ENCODE data around the gene SMC4. TPM values are rescaled to one million over a fixed set of nuclear protein-coding genes. Genes with fewer than 3 reads are reported as not detected.

SMC4 gene
- total RNA-seq, 1 experiment from 2014 or later = 198 TPM

- H3K4me1 ChIP-seq (replicated peaks) = no peaks in the 10 kb centered on the region
- H3K9me3 ChIP-seq (replicated peaks) = no peaks in the 10 kb centered on the region
- H3K27me3 ChIP-seq (replicated peaks) = no peaks in the 10 kb centered on the region
- no peak overlapping the region for H3K27ac ChIP-seq
- H3K36me3 ChIP-seq = peaks cover 14% of the 10 kb centered on the region; the same call in 1 of the 2 replicates
- H3K4me3 ChIP-seq = no peak overlapping the region
- no peak for DNase-seq (ENCODE audit: low read depth in 1 of 2, low spot score in 2 of 2)
These were observed 20.9 kb upstream of the SMC4 start for GRCh38 chr3:160378331-160379109.

GRCh38 chr3:160379628-160380214 lies 19.7 kb upstream of the SMC4 start:
- Histone ChIP-seq H3K27ac (no peak overlapping the region), H3K4me3 (no peak overlapping the region), H3K9me3 (replicated peaks) (no peaks in the 10 kb centered on the region), H3K36me3 (peaks cover 6% of the 10 kb centered on the region; the same call in 1 of the 2 replicates), H3K4me1 (replicated peaks) (no peaks in the 10 kb centered on the region), H3K27me3 (replicated peaks) (no peaks in the 10 kb centered on the region)
- DNase-seq (ENCODE audit: low read depth in 1 of 2, low spot score in 2 of 2) = no peak

- H3K4me3 ChIP-seq = no peak overlapping the region
- H3K27ac ChIP-seq = no peak overlapping the region
- DNase-seq (ENCODE audit: low read depth in 1 of 2, low spot score in 2 of 2) = no peak
- no peaks in the 10 kb centered on the region for H3K27me3 ChIP-seq (replicated peaks)
- no peaks in the 10 kb centered on the region for H3K4me1 ChIP-seq (replicated peaks)
- no peaks in the 10 kb centered on the region for H3K9me3 ChIP-seq (replicated peaks)
- H3K36me3 ChIP-seq = peaks cover 4% of the 10 kb centered on the region; the same call in 1 of the 2 replicates
These were observed 18.0 kb upstream of the SMC4 start for GRCh38 chr3:160381470-160381869.

GRCh38 chr3:160384639-160385318 lies 14.7 kb upstream of the SMC4 start:
- Histone ChIP-seq H3K4me1 (replicated peaks) (no peaks in the 10 kb centered on the region), H3K36me3 (no peaks in the 10 kb centered on the region), H3K27ac (no peak overlapping the region), H3K27me3 (replicated peaks) (no peaks in the 10 kb centered on the region), H3K9me3 (replicated peaks) (no peaks in the 10 kb centered on the region), H3K4me3 (no peak overlapping the region)
- DNase-seq (ENCODE audit: low read depth in 1 of 2, low spot score in 2 of 2) = no peak

GRCh38 chr3:160390565-160391138 lies 8.8 kb upstream of the SMC4 start:
- Histone ChIP-seq H3K27me3 (replicated peaks) (no peaks in the 10 kb centered on the region), H3K4me3 (no peak overlapping the region), H3K9me3 (replicated peaks) (no peaks in the 10 kb centered on the region), H3K36me3 (no peaks in the 10 kb centered on the region), H3K27ac (no peak overlapping the region), H3K4me1 (replicated peaks) (no peaks in the 10 kb centered on the region; the same call in 1 of the 2 replicates)
- DNase-seq (ENCODE audit: low read depth in 1 of 2, low spot score in 2 of 2) = no peak

- Histone ChIP-seq H3K9me3 (replicated peaks) (no peaks in the 10 kb centered on the region), H3K4me1 (replicated peaks) (no peaks in the 10 kb centered on the region; the same call in 1 of the 2 replicates), H3K36me3 (no peaks in the 10 kb centered on the region), H3K27ac (no peak overlapping the region), H3K27me3 (replicated peaks) (no peaks in the 10 kb centered on the region), H3K4me3 (no peak overlapping the region)
- no peak for DNase-seq (ENCODE audit: low read depth in 1 of 2, low spot score in 2 of 2)
These were observed 6.7 kb upstream of the SMC4 start for GRCh38 chr3:160392798-160393197.

GRCh38 chr3:160393346-160394008 lies 6.0 kb upstream of the SMC4 start:
- no peaks in the 10 kb centered on the region for H3K9me3 ChIP-seq (replicated peaks)
- no peak overlapping the region for H3K4me3 ChIP-seq
- H3K4me1 ChIP-seq (replicated peaks) = peaks cover 4% of the 10 kb centered on the region
- no peak overlapping the region for H3K27ac ChIP-seq
- no peak for DNase-seq (ENCODE audit: low read depth in 1 of 2, low spot score in 2 of 2)
- no peaks in the 10 kb centered on the region for H3K36me3 ChIP-seq
- H3K27me3 ChIP-seq (replicated peaks) = no peaks in the 10 kb centered on the region

GRCh38 chr3:160394009-160394392 lies 5.4 kb upstream of the SMC4 start:
- no peak overlapping the region for H3K27ac ChIP-seq
- no peaks in the 10 kb centered on the region for H3K36me3 ChIP-seq
- no peak overlapping the region for H3K4me3 ChIP-seq
- H3K27me3 ChIP-seq (replicated peaks) = no peaks in the 10 kb centered on the region
- no peaks in the 10 kb centered on the region for H3K9me3 ChIP-seq (replicated peaks)
- DNase-seq (ENCODE audit: low read depth in 1 of 2, low spot score in 2 of 2) = no peak
- peaks cover 4% of the 10 kb centered on the region for H3K4me1 ChIP-seq (replicated peaks)

- H3K27me3 ChIP-seq (replicated peaks) = no peaks in the 10 kb centered on the region
- peaks cover 8% of the 10 kb centered on the region for H3K36me3 ChIP-seq
- no peak overlapping the region for H3K27ac ChIP-seq
- H3K9me3 ChIP-seq (replicated peaks) = no peaks in the 10 kb centered on the region
- peak in 1 of 2 experiments; percentile 6 for DNase-seq (ENCODE audit: low read depth in 1 of 2, low spot score in 2 of 2)
- no peak overlapping the region for H3K4me3 ChIP-seq
- peaks cover 4% of the 10 kb centered on the region for H3K4me1 ChIP-seq (replicated peaks)
These were observed 4.2 kb upstream of the SMC4 start for GRCh38 chr3:160395297-160395696.

- H3K4me3 ChIP-seq = peak overlapping the region; percentile 61
- H3K9me3 ChIP-seq (replicated peaks) = no peaks in the 10 kb centered on the region
- H3K27me3 ChIP-seq (replicated peaks) = no peaks in the 10 kb centered on the region
- peaks cover 4% of the 10 kb centered on the region for H3K4me1 ChIP-seq (replicated peaks)
- DNase-seq (ENCODE audit: low read depth in 1 of 2, low spot score in 2 of 2) = no peak
- peak overlapping the region; percentile 90 for H3K27ac ChIP-seq
- H3K36me3 ChIP-seq = peaks cover 43% of the 10 kb centered on the region
These were observed 678 bp upstream of the SMC4 start for GRCh38 chr3:160398820-160399124.

GRCh38 chr3:160400030-160400701 lies 716 bp downstream of the SMC4 start:
- H3K4me3 ChIP-seq = peak overlapping the region; percentile 61
- H3K4me1 ChIP-seq (replicated peaks) = peaks cover 12% of the 10 kb centered on the region
- H3K36me3 ChIP-seq = peaks cover 57% of the 10 kb centered on the region
- DNase-seq (ENCODE audit: low read depth in 1 of 2, low spot score in 2 of 2) = peak in 1 of 2 experiments; percentile 50
- H3K27ac ChIP-seq = peak overlapping the region; percentile 90
- no peaks in the 10 kb centered on the region for H3K9me3 ChIP-seq (replicated peaks)
- H3K27me3 ChIP-seq (replicated peaks) = no peaks in the 10 kb centered on the region

GRCh38 chr3:160400702-160401150 lies 1.3 kb downstream of the SMC4 start:
- DNase-seq (ENCODE audit: low read depth in 1 of 2, low spot score in 2 of 2) = peak in 1 of 2 experiments; percentile 55
- peak overlapping the region; percentile 90 for H3K27ac ChIP-seq
- H3K4me3 ChIP-seq = peak overlapping the region; percentile 61
- H3K9me3 ChIP-seq (replicated peaks) = no peaks in the 10 kb centered on the region
- no peaks in the 10 kb centered on the region for H3K27me3 ChIP-seq (replicated peaks)
- peaks cover 13% of the 10 kb centered on the region for H3K4me1 ChIP-seq (replicated peaks)
- H3K36me3 ChIP-seq = peaks cover 62% of the 10 kb centered on the region

Data from SJSA1 (cell line).